ENCODE measurements around the gene IKZF2. TPM values are rescaled to one million over a fixed set of nuclear protein-coding genes. Genes with fewer than 3 reads are reported as not detected.
A peak's percentile ranks its signal among the peaks of the same experiment; 100 is the strongest.

Gene IKZF2
- total and polyA plus RNA-seq, 4 donors = 0.35 to 4.7 (median 2.5) TPM

DNA sequence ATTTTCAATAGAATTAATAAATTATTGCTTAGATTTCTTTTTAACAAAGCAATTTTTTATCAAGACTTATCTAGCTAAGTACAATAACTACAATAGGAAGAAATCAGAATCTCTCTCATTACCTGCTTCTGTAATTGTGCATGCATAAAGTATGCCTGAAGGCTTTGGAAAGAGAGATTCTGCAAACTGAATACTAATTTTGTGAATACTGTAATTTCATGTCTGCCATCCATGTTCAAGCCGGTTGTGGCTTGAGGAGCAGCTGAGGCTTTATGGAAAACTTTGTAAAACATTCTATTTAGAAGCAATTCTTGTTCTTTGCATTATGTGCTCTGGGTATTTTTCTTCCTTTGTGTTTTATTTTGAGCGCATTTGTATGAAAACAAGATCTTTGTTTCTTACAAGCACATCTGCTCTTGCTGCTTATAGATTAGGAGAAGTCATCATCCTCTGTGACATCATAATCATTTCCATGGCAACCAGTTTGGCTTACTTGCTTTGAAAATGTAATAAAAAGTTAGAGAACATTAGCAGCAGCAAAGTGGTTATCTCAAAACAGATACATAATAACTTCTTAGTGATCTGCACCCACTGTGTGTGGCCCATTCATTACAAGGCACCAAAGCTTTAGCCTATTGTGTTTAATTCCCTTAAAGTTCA, 16.0 kb upstream of the IKZF2 start:
- H3K4me1 ChIP-seq (ENCODE audit: control insufficient read depth in 4 of 4, insufficient read depth in 4 of 4, low read length in 3 of 4) = peaks cover 0 to 1% (median 0%) of the 10 kb centered on the region in 4 donors
- no peaks in the 10 kb centered on the region for H3K9me3 ChIP-seq (ENCODE audit: control insufficient read depth in 4 of 4, low read length in 3 of 4)
- WGBS = 89% methylated on average over 2 of the region's 2 CpGs
- H3K27me3 ChIP-seq (ENCODE audit: control insufficient read depth in 4 of 4, insufficient read depth in 4 of 4, low read length in 3 of 4) = no peaks in the 10 kb centered on the region
- H3K4me3 ChIP-seq (ENCODE audit: low read depth in 1 of 3, low read length in 3 of 3) = no peak overlapping the region
- TF ChIP-seq YY1 (IDR thresholded peaks at IDR 0.05) (no peak), FOXA1 (IDR thresholded peaks at IDR 0.05) (no peak), FOXA2 (IDR thresholded peaks at IDR 0.05) (no peak), HNF4G (IDR thresholded peaks at IDR 0.05) (no peak), GABPA (IDR thresholded peaks at IDR 0.05 in 1 of 2, conservative IDR thresholded peaks at IDR 0.05 in 1 of 2) (no peak), NR2F2 (IDR thresholded peaks at IDR 0.05) (no peak), RXRA (IDR thresholded peaks at IDR 0.05) (no peak), SP1 (IDR thresholded peaks at IDR 0.05) (no peak)
- TF ChIP-seq, protein P1, sequence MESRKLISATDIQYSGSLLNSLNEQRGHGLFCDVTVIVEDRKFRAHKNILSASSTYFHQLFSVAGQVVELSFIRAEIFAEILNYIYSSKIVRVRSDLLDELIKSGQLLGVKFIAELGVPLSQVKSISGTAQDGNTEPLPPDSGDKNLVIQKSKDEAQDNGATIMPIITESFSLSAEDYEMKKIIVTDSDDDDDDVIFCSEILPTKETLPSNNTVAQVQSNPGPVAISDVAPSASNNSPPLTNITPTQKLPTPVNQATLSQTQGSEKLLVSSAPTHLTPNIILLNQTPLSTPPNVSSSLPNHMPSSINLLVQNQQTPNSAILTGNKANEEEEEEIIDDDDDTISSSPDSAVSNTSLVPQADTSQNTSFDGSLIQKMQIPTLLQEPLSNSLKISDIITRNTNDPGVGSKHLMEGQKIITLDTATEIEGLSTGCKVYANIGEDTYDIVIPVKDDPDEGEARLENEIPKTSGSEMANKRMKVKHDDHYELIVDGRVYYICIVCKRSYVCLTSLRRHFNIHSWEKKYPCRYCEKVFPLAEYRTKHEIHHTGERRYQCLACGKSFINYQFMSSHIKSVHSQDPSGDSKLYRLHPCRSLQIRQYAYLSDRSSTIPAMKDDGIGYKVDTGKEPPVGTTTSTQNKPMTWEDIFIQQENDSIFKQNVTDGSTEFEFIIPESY (IDR thresholded peaks at IDR 0.05) = no peak
- TF ChIP-seq, protein P2, sequence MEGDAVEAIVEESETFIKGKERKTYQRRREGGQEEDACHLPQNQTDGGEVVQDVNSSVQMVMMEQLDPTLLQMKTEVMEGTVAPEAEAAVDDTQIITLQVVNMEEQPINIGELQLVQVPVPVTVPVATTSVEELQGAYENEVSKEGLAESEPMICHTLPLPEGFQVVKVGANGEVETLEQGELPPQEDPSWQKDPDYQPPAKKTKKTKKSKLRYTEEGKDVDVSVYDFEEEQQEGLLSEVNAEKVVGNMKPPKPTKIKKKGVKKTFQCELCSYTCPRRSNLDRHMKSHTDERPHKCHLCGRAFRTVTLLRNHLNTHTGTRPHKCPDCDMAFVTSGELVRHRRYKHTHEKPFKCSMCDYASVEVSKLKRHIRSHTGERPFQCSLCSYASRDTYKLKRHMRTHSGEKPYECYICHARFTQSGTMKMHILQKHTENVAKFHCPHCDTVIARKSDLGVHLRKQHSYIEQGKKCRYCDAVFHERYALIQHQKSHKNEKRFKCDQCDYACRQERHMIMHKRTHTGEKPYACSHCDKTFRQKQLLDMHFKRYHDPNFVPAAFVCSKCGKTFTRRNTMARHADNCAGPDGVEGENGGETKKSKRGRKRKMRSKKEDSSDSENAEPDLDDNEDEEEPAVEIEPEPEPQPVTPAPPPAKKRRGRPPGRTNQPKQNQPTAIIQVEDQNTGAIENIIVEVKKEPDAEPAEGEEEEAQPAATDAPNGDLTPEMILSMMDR (IDR thresholded peaks at IDR 0.05; ENCODE audit: low read depth, low read length, missing input control) = no peak
- TF ChIP-seq, protein P3, sequence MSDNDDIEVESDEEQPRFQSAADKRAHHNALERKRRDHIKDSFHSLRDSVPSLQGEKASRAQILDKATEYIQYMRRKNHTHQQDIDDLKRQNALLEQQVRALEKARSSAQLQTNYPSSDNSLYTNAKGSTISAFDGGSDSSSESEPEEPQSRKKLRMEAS (IDR thresholded peaks at IDR 0.05) = no peak
- DNase-seq (ENCODE audit: low spot score) = no peak
- no peak overlapping the region for H3K9ac ChIP-seq (ENCODE audit: low read depth in 1 of 2, low read length in 2 of 2)
- no peak overlapping the region for H3K27ac ChIP-seq (ENCODE audit: low read depth in 1 of 2, low read length in 2 of 2)
- H3K36me3 ChIP-seq (ENCODE audit: control insufficient read depth in 4 of 4, insufficient read depth in 3 of 4, low read depth in 1 of 4, low read length in 3 of 4) = no peaks in the 10 kb centered on the region

DNA sequence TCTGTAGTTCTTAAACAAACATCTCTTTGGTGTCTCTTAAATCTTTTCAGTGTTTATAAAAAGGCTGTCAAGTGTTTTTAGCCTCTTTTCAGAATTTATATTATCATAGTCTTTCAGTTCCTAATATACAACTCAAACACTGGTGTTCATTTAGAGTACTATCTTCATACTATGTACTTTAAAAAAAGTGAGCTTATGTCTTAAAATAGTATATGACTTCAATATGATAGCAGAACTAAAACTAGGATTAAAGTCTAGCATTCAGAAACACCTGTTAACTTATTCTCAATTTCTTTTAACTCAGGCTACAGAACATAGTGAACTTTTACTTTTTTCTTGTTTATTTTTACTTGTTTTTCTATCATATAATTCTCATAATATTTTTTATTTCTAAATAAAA, 14.7 kb upstream of the IKZF2 start:
- no peaks in the 10 kb centered on the region for H3K36me3 ChIP-seq (ENCODE audit: control insufficient read depth in 4 of 4, insufficient read depth in 3 of 4, low read depth in 1 of 4, low read length in 3 of 4)
- no peak overlapping the region for H3K27ac ChIP-seq (ENCODE audit: low read depth in 1 of 2, low read length in 2 of 2)

DNA sequence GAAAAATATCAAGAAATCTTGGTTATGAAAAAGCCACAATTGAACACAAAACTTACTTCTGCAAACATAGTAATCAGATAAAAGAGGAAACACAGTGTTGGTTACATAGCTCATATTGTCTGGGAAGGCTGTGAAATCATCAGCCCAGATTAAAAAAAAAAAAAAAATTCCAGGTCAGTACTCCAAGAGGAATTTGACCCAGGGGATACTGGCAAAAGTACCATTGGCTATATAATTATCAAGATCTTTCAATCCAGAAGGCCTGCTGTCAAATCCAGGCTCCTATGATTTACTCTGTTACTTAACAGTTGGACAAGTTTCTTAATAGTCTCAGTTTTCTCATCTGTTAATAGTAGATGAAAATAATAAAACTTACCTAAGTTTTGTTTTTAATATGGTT, 12.9 kb upstream of the IKZF2 start:
- no peaks in the 10 kb centered on the region for H3K36me3 ChIP-seq (ENCODE audit: control insufficient read depth in 4 of 4, insufficient read depth in 3 of 4, low read depth in 1 of 4, low read length in 3 of 4)
- TF ChIP-seq, protein P1 (IDR thresholded peaks at IDR 0.05) = peak; percentile 35
- TF ChIP-seq JUND (IDR thresholded peaks at IDR 0.05) = peak in 1 of 2 donors; percentile 47
- no peak for TF ChIP-seq NR2F2 (IDR thresholded peaks at IDR 0.05)
- TF ChIP-seq HNF4A (conservative IDR thresholded peaks at IDR 0.05) = peak; percentile 65 to 84
- no peak for TF ChIP-seq SP1 (IDR thresholded peaks at IDR 0.05)
- peak in 1 of 2 donors; percentile 63 for TF ChIP-seq RXRA (IDR thresholded peaks at IDR 0.05)

More for the DNA sequence above, 14.7 kb upstream of the IKZF2 start:
- no peaks in the 10 kb centered on the region for H3K9me3 ChIP-seq (ENCODE audit: control insufficient read depth in 4 of 4, low read length in 3 of 4)
- TF ChIP-seq RAD21 (IDR thresholded peaks at IDR 0.05) = no peak
- no peak for TF ChIP-seq TAF1 (conservative IDR thresholded peaks at IDR 0.05)
- TF ChIP-seq HNF4A (conservative IDR thresholded peaks at IDR 0.05) = no peak
- TF ChIP-seq, protein P4, sequence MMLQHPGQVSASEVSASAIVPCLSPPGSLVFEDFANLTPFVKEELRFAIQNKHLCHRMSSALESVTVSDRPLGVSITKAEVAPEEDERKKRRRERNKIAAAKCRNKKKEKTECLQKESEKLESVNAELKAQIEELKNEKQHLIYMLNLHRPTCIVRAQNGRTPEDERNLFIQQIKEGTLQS (IDR thresholded peaks at IDR 0.05) = no peak
- TF ChIP-seq GABPA (IDR thresholded peaks at IDR 0.05 in 1 of 2, conservative IDR thresholded peaks at IDR 0.05 in 1 of 2) = no peak
- DNase-seq (ENCODE audit: low spot score) = no peak
- no peaks in the 10 kb centered on the region for H3K27me3 ChIP-seq (ENCODE audit: control insufficient read depth in 4 of 4, insufficient read depth in 4 of 4, low read length in 3 of 4)
- no peak overlapping the region for H3K4me3 ChIP-seq (ENCODE audit: low read depth in 1 of 3, low read length in 3 of 3)
- H3K9ac ChIP-seq (ENCODE audit: low read depth in 1 of 2, low read length in 2 of 2) = no peak overlapping the region
- peaks cover 0 to 1% (median 0%) of the 10 kb centered on the region in 4 donors for H3K4me1 ChIP-seq (ENCODE audit: control insufficient read depth in 4 of 4, insufficient read depth in 4 of 4, low read length in 3 of 4)

More for the DNA sequence above, 12.9 kb upstream of the IKZF2 start:
- Histone ChIP-seq H3K9me3 (ENCODE audit: control insufficient read depth in 4 of 4, low read length in 3 of 4) (no peaks in the 10 kb centered on the region), H3K4me1 (ENCODE audit: control insufficient read depth in 4 of 4, insufficient read depth in 4 of 4, low read length in 3 of 4) (peaks cover 0 to 1% (median 0%) of the 10 kb centered on the region in 4 donors), H3K27me3 (ENCODE audit: control insufficient read depth in 4 of 4, insufficient read depth in 4 of 4, low read length in 3 of 4) (no peaks in the 10 kb centered on the region), H3K4me3 (ENCODE audit: low read depth in 1 of 3, low read length in 3 of 3) (no peak overlapping the region), H3K27ac (ENCODE audit: low read depth in 1 of 2, low read length in 2 of 2) (no peak overlapping the region), H3K9ac (ENCODE audit: low read depth in 1 of 2, low read length in 2 of 2) (no peak overlapping the region)
- no peak for DNase-seq (ENCODE audit: low spot score)
